22Rv1 (cell line): ENCODE data around the gene MGAT4A.

ENCODE experiments used
- CTCF ChIP-seq: fragments of 450-650 bp; IDR thresholded peaks from 2 replicates; pipeline ENCODE4 v1.5.1; 2017; ENCODE audit warnings: mild to moderate bottlenecking
- ZFX ChIP-seq: fragments of 450-650 bp; IDR thresholded peaks from 2 replicates; pipeline ENCODE4 v1.6.1; 2017; ENCODE audit warnings: antibody characterized with exemption, borderline replicate concordance

GRCh38 chr2:98747888-98748287, 17.0 kb upstream of the MGAT4A start:
- TF ChIP-seq CTCF = no peak
- TF ChIP-seq ZFX = no peak
